Mesendoderm (in vitro differentiated cells): ENCODE data around the gene IL1R1.

ENCODE experiments used
- DNase-seq: peaks from one replicate; pipeline ENCODE4 v3.0.0; 2013
- H2AK5ac ChIP-seq: 2 replicates; pipeline ENCODE4 v1.6.1; 2013; ENCODE audit warnings: low read length, inconsistent platforms
- H2BK120ac ChIP-seq: 2 replicates; pipeline ENCODE4 v1.6.1; 2013; ENCODE audit warnings: low read depth, mild to moderate bottlenecking, low read length, moderate library complexity, mixed read lengths
- H2BK15ac ChIP-seq: replicated peaks from 2 replicates; pipeline ENCODE4 v1.6.1; 2013; ENCODE audit warnings: low read depth, mild to moderate bottlenecking, moderate library complexity
- H2BK5ac ChIP-seq: 2 replicates; pipeline ENCODE4 v1.6.1; 2013; ENCODE audit warnings: low read length, inconsistent platforms
- H3K18ac ChIP-seq: 2 replicates; pipeline ENCODE4 v1.6.1; 2013; ENCODE audit warnings: mild to moderate bottlenecking, low read length, mixed read lengths
- H3K23ac ChIP-seq: one replicate; pipeline ENCODE4 v1.6.1; 2013; ENCODE audit warnings: low read length
- H3K27ac ChIP-seq: 2 replicates; pipeline ENCODE4 v1.5.1; 2013; ENCODE audit warnings: low read depth, mild to moderate bottlenecking, inconsistent platforms, low read length, moderate library complexity
- H3K27me3 ChIP-seq: 2 replicates; pipeline ENCODE4 v1.6.1; 2013; ENCODE audit warnings: low read length, control low read depth, mild to moderate bottlenecking, inconsistent platforms; ENCODE audit not compliant: insufficient read depth, poor library complexity
- H3K36me3 ChIP-seq: 2 replicates; pipeline ENCODE4 v1.6.1; 2013; ENCODE audit warnings: low read length, inconsistent platforms; ENCODE audit not compliant: control insufficient read depth, insufficient read depth
- H3K4ac ChIP-seq: one replicate; pipeline ENCODE4 v1.6.1; 2013; ENCODE audit warnings: low read depth, mild to moderate bottlenecking, low read length, moderate library complexity
- H3K4me1 ChIP-seq: 2 replicates; pipeline ENCODE4 v1.6.1; 2013; ENCODE audit warnings: low read depth, low read length, inconsistent platforms; ENCODE audit not compliant: control insufficient read depth
- H3K4me2 ChIP-seq: 2 replicates; pipeline ENCODE4 v1.6.1; 2013; ENCODE audit warnings: low read length
- H3K4me3 ChIP-seq: 2 replicates; pipeline ENCODE4 v1.5.1; 2013; ENCODE audit warnings: mild to moderate bottlenecking, low read length
- H3K56ac ChIP-seq: one replicate; pipeline ENCODE4 v1.6.1; 2013; ENCODE audit warnings: low read length
- H3K79me1 ChIP-seq: 2 replicates; pipeline ENCODE4 v1.6.1; 2013; ENCODE audit warnings: low read length, inconsistent platforms
- H3K79me2 ChIP-seq: 2 replicates; pipeline ENCODE4 v1.6.1; 2013; ENCODE audit warnings: mild to moderate bottlenecking, low read length; ENCODE audit not compliant: control insufficient read depth, insufficient read depth
- H3K9ac ChIP-seq: 2 replicates; pipeline ENCODE4 v1.6.1; 2013; ENCODE audit warnings: low read length, inconsistent platforms
- H4K5ac ChIP-seq: one replicate; pipeline ENCODE4 v1.6.1; 2013; ENCODE audit warnings: low read length
- H4K8ac ChIP-seq: one replicate; pipeline ENCODE4 v1.6.1; 2013; ENCODE audit warnings: low read depth, mild to moderate bottlenecking, control low read depth, low read length, moderate library complexity
- WGBS: extraction: QIAGEN DNeasy Blood & Tissue Kit; methylation state at CpG from one replicate; pipeline ENCODE4 v1.1.7; 2013; ENCODE audit warnings: low lambda C conversion rate, missing lambda C conversion rate; ENCODE audit not compliant: insufficient coverage; ENCODE audit errors: extremely low coverage; 5-methylcytosine and 5-hydroxymethylcytosine counted together

The IL1R1 gene

DNA sequence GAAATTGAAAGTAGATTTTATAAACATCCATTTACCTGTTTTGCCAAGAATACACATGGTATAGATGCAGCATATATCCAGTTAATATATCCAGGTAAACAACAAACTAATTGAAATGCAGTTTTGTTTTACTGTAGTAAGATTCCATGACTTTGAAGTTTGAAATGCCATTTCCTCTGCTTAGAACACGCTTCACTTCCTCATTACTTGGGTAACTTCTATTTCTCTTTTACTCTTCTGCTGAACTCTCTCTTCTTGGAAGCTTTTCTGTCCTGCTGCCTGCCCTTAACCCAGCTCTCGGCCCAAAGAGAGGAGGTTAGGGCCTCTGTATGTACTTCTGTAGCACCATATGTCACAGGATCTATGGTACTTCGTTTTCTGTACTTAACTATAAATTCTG is 30.2 kb downstream of the IL1R1 start:
- no peak overlapping the region for H2BK15ac ChIP-seq
- no peak overlapping the region for H3K4me2 ChIP-seq
- H3K27ac ChIP-seq: no peak overlapping the region
- no peak overlapping the region for H4K5ac ChIP-seq
- H3K79me2 ChIP-seq: no peaks in the 10 kb centered on the region
- no peaks in the 10 kb centered on the region for H3K4me1 ChIP-seq
- no peak overlapping the region for H3K9ac ChIP-seq
- no peaks in the 10 kb centered on the region for H3K79me1 ChIP-seq
- H3K27me3 ChIP-seq: no peaks in the 10 kb centered on the region
- H2BK5ac ChIP-seq: no peak overlapping the region
- H3K36me3 ChIP-seq: no peaks in the 10 kb centered on the region
- no peak for DNase-seq
- H3K18ac ChIP-seq: no peak overlapping the region
- no peak overlapping the region for H4K8ac ChIP-seq
- no peak overlapping the region for H3K4ac ChIP-seq
- no peak overlapping the region for H2AK5ac ChIP-seq
- H2BK120ac ChIP-seq: no peak overlapping the region
- no peak overlapping the region for H3K23ac ChIP-seq
- H3K56ac ChIP-seq: no peak overlapping the region
- no peak overlapping the region for H3K4me3 ChIP-seq
- WGBS: no CpG with 5 or more reads among the region's 3 CpGs

DNA sequence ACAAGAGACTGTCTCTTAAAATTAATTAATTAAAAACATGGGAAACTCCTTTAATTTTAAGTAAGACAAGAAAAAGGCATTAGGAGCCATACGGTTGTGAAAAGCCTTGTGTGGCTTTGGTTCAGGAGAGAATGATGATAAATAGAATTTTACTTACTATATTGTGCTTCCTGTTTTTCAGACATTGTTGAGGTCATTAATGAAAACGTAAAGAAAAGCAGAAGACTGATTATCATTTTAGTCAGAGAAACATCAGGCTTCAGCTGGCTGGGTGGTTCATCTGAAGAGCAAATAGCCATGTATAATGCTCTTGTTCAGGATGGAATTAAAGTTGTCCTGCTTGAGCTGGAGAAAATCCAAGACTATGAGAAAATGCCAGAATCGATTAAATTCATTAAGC is 33.6 kb downstream of the IL1R1 start:
- WGBS: no CpG with 5 or more reads among the region's 3 CpGs
- Histone ChIP-seq H2BK5ac (no peak overlapping the region), H3K9ac (no peak overlapping the region), H3K4ac (no peak overlapping the region), H3K4me3 (no peak overlapping the region), H4K8ac (no peak overlapping the region), H3K79me2 (no peaks in the 10 kb centered on the region), H3K4me1 (no peaks in the 10 kb centered on the region), H3K79me1 (no peaks in the 10 kb centered on the region), H2BK15ac (no peak overlapping the region), H3K27ac (no peak overlapping the region), H2BK120ac (no peak overlapping the region), H3K27me3 (no peaks in the 10 kb centered on the region), H3K4me2 (no peak overlapping the region), H3K23ac (no peak overlapping the region), H3K36me3 (no peaks in the 10 kb centered on the region), H4K5ac (no peak overlapping the region), H3K18ac (no peak overlapping the region), H2AK5ac (no peak overlapping the region), H3K56ac (no peak overlapping the region)
- DNase-seq: no peak

DNA sequence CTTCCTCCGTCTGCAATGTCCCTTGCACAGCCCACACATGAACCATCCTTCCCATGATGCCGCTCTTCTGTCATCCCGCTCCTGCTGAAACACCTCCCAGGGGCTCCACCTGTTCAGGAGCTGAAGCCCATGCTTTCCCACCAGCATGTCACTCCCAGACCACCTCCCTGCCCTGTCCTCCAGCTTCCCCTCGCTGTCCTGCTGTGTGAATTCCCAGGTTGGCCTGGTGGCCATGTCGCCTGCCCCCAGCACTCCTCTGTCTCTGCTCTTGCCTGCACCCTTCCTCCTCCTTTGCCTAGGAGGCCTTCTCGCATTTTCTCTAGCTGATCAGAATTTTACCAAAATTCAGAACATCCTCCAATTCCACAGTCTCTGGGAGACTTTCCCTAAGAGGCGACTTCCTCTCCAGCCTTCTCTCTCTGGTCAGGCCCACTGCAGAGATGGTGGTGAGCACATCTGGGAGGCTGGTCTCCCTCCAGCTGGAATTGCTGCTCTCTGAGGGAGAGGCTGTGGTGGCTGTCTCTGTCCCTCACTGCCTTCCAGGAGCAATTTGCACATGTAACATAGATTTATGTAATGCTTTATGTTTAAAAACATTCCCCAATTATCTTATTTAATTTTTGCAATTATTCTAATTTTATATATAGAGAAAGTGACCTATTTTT is 35.4 kb downstream of the IL1R1 start:
- Histone ChIP-seq H3K36me3 (no peaks in the 10 kb centered on the region), H4K8ac (no peak overlapping the region), H3K79me1 (no peaks in the 10 kb centered on the region), H3K9ac (no peak overlapping the region), H2BK15ac (no peak overlapping the region), H3K4me2 (no peak overlapping the region), H3K4me3 (no peak overlapping the region), H3K79me2 (no peaks in the 10 kb centered on the region), H3K18ac (no peak overlapping the region), H3K56ac (no peak overlapping the region), H3K4me1 (no peaks in the 10 kb centered on the region), H2AK5ac (no peak overlapping the region), H3K27me3 (no peaks in the 10 kb centered on the region), H3K4ac (no peak overlapping the region), H4K5ac (no peak overlapping the region), H2BK120ac (no peak overlapping the region), H2BK5ac (no peak overlapping the region), H3K23ac (no peak overlapping the region), H3K27ac (no peak overlapping the region)
- WGBS: no CpG with 5 or more reads among the region's 7 CpGs
- no peak for DNase-seq

DNA sequence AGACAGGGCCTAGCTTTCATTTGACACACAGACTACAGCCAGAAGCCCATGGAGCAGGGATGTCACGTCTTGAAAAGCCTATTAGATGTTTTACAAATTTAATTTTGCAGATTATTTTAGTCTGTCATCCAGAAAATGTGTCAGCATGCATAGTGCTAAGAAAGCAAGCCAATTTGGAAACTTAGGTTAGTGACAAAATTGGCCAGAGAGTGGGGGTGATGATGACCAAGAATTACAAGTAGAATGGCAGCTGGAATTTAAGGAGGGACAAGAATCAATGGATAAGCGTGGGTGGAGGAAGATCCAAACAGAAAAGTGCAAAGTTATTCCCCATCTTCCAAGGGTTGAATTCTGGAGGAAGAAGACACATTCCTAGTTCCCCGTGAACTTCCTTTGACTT is 36.5 kb downstream of the IL1R1 start:
- H3K79me2 ChIP-seq: no peaks in the 10 kb centered on the region
- no peak overlapping the region for H2AK5ac ChIP-seq
- no peak overlapping the region for H3K4me2 ChIP-seq
- no CpG with 5 or more reads among the region's 3 CpGs for WGBS
- H3K56ac ChIP-seq: no peak overlapping the region
- H3K9ac ChIP-seq: no peak overlapping the region
- no peaks in the 10 kb centered on the region for H3K27me3 ChIP-seq
- H3K23ac ChIP-seq: no peak overlapping the region
- no peaks in the 10 kb centered on the region for H3K79me1 ChIP-seq
- no peak overlapping the region for H2BK15ac ChIP-seq
- no peak overlapping the region for H2BK5ac ChIP-seq
- H4K8ac ChIP-seq: no peak overlapping the region
- no peak overlapping the region for H2BK120ac ChIP-seq
- H3K4ac ChIP-seq: no peak overlapping the region
- no peak overlapping the region for H4K5ac ChIP-seq
- H3K18ac ChIP-seq: no peak overlapping the region
- no peaks in the 10 kb centered on the region for H3K36me3 ChIP-seq
- H3K4me1 ChIP-seq: no peaks in the 10 kb centered on the region
- H3K4me3 ChIP-seq: no peak overlapping the region
- H3K27ac ChIP-seq: no peak overlapping the region
- no peak for DNase-seq

DNA sequence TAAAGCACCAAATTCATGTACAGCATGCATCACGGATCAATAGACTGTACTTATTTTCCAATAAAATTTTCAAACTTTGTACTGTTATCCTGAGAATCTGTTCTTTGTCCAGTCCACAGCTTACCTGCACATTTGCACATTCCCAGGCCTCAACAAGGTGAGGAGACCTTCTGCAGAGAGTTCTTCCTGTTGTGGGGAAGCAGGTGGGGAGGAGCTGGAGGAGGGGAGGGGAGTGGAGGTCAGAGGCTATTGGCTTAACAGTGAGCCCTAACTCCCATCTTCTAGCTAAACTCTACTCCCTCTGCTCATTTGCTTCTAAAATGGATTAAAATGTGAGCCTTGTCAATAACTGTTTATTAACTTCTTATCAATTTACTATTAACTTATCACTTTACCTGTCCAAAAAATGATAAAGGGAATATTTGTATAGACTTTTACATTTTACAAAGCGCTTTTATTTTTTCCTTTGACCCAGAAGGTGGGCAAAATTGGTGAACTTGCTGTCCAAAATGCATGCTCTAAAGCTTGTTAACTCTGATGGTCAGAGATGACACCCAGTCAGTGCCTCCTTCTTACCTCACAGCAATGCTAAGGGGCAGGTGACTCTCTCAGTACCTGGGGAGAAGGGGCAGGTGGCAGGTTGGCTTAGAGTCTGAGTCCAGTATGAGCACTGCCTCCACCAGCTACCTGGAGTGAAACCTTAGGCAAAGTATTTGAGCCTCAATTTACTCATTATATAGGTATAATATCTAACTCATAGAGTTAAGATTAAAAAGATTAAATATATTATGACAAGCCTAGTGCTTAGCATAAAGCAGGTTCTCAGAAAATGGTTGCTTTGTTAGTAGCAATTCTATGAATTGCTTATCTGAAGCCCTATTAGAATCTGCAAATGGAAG is 37.5 kb downstream of the IL1R1 start:
- no peak overlapping the region for H4K8ac ChIP-seq
- no peak overlapping the region for H2BK15ac ChIP-seq
- H3K4ac ChIP-seq: no peak overlapping the region
- no peaks in the 10 kb centered on the region for H3K79me1 ChIP-seq
- DNase-seq: no peak
- no peaks in the 10 kb centered on the region for H3K36me3 ChIP-seq
- H4K5ac ChIP-seq: no peak overlapping the region
- H2AK5ac ChIP-seq: no peak overlapping the region
- no peak overlapping the region for H3K27ac ChIP-seq
- H2BK120ac ChIP-seq: no peak overlapping the region
- no peak overlapping the region for H2BK5ac ChIP-seq
- H3K4me3 ChIP-seq: no peak overlapping the region
- no peak overlapping the region for H3K56ac ChIP-seq
- no peaks in the 10 kb centered on the region for H3K4me1 ChIP-seq
- H3K23ac ChIP-seq: no peak overlapping the region
- WGBS: no CpG with 5 or more reads among the region's 2 CpGs
- H3K79me2 ChIP-seq: no peaks in the 10 kb centered on the region
- H3K18ac ChIP-seq: no peak overlapping the region
- H3K4me2 ChIP-seq: no peak overlapping the region
- no peak overlapping the region for H3K9ac ChIP-seq
- H3K27me3 ChIP-seq: no peaks in the 10 kb centered on the region
